ENCODE results near the gene TMED7. TPM values are rescaled to one million over a fixed set of nuclear protein-coding genes. Genes with fewer than 3 reads are reported as not detected.

The TMED7 gene
- total and polyA plus RNA-seq, 2 of the 13 experiments (the other 11 are each of a cell fraction or from before 2014, with no cell fraction given), result 58.0 to 113 TPM

DNA sequence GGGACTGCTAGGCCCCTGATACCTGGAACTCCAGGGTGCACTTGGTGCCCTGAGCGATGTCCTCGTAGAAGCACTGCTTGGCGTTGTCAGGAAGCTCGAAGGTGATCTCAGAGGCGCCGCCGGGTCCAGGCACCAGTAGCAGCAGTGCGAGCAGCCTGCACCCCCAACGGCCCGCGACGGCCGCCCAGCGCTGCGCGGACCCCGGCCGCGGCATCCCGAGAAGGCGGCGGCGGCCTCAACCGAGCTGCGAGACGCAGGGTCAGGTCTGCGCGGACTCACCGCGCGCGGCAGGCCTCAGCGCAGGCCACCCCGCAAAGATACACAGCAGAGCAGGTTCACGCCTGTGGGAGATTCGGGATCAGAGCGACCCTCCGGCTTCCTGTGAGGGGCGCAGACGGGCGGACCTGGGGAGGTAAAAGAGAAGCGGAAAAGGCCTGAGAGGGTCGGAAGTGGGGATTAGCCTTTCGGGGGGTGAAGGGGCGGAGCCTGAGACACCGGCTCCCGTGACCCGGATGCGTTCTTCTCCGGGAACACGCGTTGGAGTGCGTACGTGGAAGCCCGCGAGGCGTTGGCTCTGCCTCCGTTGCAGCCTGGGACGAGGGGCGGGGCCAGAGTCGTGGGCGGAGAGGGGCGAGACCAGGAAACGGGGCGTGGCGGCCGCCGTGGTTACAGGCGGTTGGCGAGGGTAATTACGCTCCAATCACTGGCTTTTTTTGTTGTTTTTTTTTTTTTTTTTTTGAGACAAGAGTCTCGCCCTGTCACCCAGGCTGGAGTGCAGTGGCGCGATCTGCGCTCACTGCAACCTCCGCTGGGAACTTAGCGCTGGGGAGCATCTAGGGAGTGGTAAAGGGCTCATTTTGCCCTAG is at the start of gene TMED7 (continued):
- TF ChIP-seq, protein P1, sequence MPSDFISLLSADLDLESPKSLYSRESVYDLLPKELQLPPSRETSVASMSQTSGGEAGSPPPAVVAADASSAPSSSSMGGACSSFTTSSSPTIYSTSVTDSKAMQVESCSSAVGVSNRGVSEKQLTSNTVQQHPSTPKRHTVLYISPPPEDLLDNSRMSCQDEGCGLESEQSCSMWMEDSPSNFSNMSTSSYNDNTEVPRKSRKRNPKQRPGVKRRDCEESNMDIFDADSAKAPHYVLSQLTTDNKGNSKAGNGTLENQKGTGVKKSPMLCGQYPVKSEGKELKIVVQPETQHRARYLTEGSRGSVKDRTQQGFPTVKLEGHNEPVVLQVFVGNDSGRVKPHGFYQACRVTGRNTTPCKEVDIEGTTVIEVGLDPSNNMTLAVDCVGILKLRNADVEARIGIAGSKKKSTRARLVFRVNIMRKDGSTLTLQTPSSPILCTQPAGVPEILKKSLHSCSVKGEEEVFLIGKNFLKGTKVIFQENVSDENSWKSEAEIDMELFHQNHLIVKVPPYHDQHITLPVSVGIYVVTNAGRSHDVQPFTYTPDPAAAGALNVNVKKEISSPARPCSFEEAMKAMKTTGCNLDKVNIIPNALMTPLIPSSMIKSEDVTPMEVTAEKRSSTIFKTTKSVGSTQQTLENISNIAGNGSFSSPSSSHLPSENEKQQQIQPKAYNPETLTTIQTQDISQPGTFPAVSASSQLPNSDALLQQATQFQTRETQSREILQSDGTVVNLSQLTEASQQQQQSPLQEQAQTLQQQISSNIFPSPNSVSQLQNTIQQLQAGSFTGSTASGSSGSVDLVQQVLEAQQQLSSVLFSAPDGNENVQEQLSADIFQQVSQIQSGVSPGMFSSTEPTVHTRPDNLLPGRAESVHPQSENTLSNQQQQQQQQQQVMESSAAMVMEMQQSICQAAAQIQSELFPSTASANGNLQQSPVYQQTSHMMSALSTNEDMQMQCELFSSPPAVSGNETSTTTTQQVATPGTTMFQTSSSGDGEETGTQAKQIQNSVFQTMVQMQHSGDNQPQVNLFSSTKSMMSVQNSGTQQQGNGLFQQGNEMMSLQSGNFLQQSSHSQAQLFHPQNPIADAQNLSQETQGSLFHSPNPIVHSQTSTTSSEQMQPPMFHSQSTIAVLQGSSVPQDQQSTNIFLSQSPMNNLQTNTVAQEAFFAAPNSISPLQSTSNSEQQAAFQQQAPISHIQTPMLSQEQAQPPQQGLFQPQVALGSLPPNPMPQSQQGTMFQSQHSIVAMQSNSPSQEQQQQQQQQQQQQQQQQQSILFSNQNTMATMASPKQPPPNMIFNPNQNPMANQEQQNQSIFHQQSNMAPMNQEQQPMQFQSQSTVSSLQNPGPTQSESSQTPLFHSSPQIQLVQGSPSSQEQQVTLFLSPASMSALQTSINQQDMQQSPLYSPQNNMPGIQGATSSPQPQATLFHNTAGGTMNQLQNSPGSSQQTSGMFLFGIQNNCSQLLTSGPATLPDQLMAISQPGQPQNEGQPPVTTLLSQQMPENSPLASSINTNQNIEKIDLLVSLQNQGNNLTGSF (CRISPR knock-in tag; IDR thresholded peaks at IDR 0.05), result peak; percentile 48; the same call in 1 of the 2 replicates
- peak; percentile 34 for TF ChIP-seq CCDC6 (CRISPR knock-in tag; IDR thresholded peaks at IDR 0.05)
- TF ChIP-seq ESRRA (CRISPR knock-in tag; IDR thresholded peaks at IDR 0.05; ENCODE audit: low read depth), result peak; percentile 32; the same call in 1 of the 2 replicates
- TF ChIP-seq SNRNP70 (IDR thresholded peaks at IDR 0.05; ENCODE audit: low read depth, low read length), result no peak
- TF ChIP-seq ZFYVE20 (CRISPR knock-in tag; IDR thresholded peaks at IDR 0.05; ENCODE audit: borderline replicate concordance, low read depth), result no peak
- TF ChIP-seq NFKB2 (CRISPR knock-in tag; IDR thresholded peaks at IDR 0.05; ENCODE audit: borderline replicate concordance), result peak; percentile 74; the same call in 1 of the 2 replicates
- TF ChIP-seq, protein P2, sequence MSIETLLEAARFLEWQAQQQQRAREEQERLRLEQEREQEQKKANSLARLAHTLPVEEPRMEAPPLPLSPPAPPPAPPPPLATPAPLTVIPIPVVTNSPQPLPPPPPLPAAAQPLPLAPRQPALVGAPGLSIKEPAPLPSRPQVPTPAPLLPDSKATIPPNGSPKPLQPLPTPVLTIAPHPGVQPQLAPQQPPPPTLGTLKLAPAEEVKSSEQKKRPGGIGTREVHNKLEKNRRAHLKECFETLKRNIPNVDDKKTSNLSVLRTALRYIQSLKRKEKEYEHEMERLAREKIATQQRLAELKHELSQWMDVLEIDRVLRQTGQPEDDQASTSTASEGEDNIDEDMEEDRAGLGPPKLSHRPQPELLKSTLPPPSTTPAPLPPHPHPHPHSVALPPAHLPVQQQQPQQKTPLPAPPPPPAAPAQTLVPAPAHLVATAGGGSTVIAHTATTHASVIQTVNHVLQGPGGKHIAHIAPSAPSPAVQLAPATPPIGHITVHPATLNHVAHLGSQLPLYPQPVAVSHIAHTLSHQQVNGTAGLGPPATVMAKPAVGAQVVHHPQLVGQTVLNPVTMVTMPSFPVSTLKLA (IDR thresholded peaks at IDR 0.05), result peak; percentile 78
- 0 out of 2 replicates have a peak, but pooled peaks have one; percentile 52 for TF ChIP-seq ZNF44 (CRISPR knock-in tag; IDR thresholded peaks at IDR 0.05)
- TF ChIP-seq, protein P3, sequence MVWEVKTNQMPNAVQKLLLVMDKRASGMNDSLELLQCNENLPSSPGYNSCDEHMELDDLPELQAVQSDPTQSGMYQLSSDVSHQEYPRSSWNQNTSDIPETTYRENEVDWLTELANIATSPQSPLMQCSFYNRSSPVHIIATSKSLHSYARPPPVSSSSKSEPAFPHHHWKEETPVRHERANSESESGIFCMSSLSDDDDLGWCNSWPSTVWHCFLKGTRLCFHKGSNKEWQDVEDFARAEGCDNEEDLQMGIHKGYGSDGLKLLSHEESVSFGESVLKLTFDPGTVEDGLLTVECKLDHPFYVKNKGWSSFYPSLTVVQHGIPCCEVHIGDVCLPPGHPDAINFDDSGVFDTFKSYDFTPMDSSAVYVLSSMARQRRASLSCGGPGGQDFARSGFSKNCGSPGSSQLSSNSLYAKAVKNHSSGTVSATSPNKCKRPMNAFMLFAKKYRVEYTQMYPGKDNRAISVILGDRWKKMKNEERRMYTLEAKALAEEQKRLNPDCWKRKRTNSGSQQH (CRISPR knock-in tag; IDR thresholded peaks at IDR 0.05; ENCODE audit: low read depth), result peak; percentile 16; the same call in 1 of the 2 replicates
- TF ChIP-seq ZMYM3 (CRISPR knock-in tag; IDR thresholded peaks at IDR 0.05), result no peak
- TF ChIP-seq SPEN (CRISPR knock-in tag; IDR thresholded peaks at IDR 0.05; ENCODE audit: low read depth), result peak; percentile 84
- TF ChIP-seq TMF1 (CRISPR knock-in tag; IDR thresholded peaks at IDR 0.05; ENCODE audit: low read depth), result 0 out of 2 replicates have a peak, but pooled peaks have one; percentile 17
- TF ChIP-seq, protein P4, sequence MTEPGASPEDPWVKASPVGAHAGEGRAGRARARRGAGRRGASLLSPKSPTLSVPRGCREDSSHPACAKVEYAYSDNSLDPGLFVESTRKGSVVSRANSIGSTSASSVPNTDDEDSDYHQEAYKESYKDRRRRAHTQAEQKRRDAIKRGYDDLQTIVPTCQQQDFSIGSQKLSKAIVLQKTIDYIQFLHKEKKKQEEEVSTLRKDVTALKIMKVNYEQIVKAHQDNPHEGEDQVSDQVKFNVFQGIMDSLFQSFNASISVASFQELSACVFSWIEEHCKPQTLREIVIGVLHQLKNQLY (CRISPR knock-in tag; IDR thresholded peaks at IDR 0.05), result peak; percentile 65; the same call in 1 of the 2 replicates
- TF ChIP-seq NFYC (CRISPR knock-in tag; IDR thresholded peaks at IDR 0.05), result peak; percentile 73
- TF ChIP-seq ZFP36L1 (CRISPR knock-in tag; IDR thresholded peaks at IDR 0.05), result peak; percentile 58; the same call in 1 of the 2 replicates
- no peak for TF ChIP-seq GTF2F1 (IDR thresholded peaks at IDR 0.05; ENCODE audit: low read length)
- TF ChIP-seq, protein P5, sequence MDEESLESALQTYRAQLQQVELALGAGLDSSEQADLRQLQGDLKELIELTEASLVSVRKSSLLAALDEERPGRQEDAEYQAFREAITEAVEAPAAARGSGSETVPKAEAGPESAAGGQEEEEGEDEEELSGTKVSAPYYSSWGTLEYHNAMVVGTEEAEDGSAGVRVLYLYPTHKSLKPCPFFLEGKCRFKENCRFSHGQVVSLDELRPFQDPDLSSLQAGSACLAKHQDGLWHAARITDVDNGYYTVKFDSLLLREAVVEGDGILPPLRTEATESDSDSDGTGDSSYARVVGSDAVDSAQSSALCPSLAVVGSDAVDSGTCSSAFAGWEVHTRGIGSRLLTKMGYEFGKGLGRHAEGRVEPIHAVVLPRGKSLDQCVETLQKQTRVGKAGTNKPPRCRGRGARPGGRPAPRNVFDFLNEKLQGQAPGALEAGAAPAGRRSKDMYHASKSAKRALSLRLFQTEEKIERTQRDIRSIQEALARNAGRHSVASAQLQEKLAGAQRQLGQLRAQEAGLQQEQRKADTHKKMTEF (CRISPR knock-in tag; IDR thresholded peaks at IDR 0.05), result peak; percentile 85; the same call in 1 of the 2 replicates
- TF ChIP-seq CREM (IDR thresholded peaks at IDR 0.05), result peak; percentile 47
- 0 out of 2 replicates have a peak, but pooled peaks have one; percentile 14 for TF ChIP-seq CREM (CRISPR knock-in tag; IDR thresholded peaks at IDR 0.05)

Data from HepG2 (cell line).